ENCODE data around the gene OR52A1. TPM values are rescaled to one million over a fixed set of nuclear protein-coding genes. Genes with fewer than 3 reads are reported as not detected.

OR52A1 gene
- total RNA-seq, 1 experiment from 2014 or later, result not detected

DNA sequence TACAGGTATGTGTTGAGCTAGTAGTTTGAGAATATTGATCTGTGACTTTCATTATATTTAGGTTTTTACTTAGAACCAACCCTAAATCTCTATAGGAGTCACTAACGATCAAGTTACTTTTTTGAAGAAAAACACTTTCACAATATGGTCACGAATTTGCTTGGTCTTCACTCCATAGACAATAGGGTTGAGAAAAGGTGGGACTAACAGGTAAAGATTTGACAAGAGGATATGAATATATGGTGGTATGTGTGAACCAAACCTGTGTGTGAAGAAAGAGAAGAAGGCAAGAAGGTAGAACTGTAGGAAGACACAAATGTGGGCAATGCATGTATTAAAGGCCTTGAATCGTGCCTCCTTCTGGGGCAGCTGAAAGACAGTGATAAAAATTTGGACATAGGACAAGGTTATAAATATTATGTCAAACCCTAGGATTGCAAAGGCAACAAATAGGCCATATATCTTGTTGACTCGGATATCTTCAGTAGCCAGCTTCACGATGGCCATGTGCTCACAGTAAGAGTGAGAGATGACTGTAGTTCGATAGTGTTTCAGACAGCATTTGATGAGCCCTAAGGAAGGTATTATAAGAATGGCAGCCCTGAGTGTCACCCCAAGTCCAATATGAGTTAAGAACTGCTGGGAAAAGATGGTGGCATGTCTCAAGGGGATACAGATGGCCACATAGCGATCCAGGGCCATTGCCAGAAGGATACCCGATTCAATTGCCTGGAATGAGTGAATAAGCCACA, 22.8 kb downstream of the OR52A1 start:
- no peak for DNase-seq (ENCODE audit: low spot score)

DNA sequence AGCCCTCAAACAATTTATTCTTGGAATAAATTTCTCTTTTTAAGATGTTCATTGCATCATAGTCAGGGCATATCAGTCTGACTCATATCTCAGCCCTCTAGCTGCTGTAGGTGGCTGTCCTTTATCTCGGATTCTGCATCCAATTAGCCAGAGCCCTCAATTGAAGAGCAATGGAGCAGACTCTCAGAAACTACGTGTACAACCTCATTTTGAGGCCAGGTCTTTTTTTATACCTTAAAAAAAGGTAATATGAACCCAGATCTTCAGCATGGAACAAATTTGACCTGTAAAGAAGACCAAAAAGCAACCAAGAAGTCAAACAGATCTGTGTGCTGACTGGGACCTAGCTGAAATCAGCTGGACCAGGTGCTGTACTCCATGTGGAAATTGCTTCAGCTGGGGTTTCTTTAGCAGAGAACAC, 25.1 kb downstream of the OR52A1 start:
- DNase-seq (ENCODE audit: low spot score), result peak; percentile 19

DNA sequence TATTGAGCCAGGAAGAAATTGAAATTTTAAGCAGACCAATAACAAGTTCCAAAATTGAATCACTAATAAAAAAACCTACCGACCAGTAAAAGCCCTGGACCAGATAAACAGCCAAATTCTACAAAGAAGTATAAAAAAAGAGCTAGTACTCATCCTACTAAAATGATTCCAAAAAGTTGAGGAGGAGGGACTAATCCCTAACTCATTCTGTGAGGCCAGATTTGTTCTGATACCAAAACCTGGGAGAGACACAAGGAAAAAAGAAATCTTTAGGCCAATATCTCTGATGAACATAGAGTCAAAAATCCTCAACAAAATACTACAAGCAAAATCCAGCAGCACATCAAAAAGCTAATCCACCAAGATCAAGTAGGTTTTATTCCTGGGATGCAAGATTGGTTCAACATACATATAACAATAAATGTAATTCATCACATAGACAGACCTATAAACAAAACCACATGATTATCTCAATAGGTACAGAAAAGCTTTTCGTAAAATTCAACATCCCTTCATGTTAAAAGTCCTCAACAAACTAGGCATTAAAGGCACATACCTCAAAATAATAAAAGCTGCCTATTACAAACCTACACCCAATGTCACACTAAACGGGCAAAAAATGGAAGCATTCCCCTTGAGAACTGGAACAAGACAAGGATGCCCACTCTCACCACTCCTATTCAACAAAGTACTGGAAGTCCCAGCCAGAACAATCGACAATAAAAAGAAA, 29.5 kb downstream of the OR52A1 start:
- no peak for DNase-seq (ENCODE audit: low spot score)

DNA sequence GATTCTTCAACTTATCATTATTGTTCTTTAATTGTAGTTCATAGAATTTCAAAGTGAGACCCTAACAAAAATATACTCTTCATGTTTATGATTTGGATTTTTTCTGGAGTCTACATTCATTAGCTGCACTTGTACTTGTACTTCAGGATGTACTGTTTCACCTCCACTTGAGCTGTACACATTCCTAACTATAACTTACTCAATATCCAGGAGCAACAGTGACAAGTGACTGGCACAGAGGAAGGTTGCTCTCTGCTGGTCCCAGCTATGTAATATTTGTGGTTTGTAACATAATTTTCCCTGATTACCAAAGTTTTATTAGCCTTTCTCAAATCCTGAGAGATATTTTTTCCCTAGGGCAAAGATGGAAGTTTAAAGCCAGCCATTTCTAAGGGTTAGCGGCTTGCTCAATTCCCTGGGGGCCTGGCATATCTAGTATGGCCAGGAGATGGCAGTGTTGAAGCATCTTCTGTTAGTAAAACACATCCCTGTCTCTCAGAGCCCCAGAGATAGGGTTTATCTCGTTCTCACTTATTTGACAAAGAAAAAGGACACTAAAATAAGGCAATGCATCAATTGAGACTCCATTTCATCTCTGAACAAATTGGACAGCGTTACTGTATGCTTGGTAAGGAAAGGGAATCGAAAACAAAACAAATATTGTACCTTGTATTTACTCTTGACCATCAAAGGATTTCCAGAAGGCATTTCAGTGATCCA, 30.6 kb downstream of the OR52A1 start:
- peak; percentile 71 for DNase-seq (ENCODE audit: low spot score)

DNA sequence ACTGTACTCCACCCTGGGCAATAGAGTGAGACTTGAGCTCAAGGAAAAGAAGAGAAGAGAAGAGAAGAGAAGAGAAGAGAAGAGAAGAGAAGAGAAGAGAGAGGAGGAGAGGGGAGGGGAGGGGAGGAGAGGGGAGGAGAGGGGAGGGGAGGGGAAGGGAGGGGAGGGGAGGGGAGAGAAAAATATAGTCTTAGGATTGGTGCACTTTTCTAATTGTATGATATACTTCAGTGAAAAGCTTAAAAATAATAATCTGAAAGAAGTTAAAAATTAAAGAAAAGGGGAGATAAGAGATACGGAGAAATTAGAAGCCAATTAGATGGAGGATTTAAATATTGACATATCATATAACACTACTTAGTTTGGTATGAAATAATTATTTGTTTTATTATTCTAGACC, 35.7 kb downstream of the OR52A1 start:
- DNase-seq (ENCODE audit: low spot score), result no peak

DNA sequence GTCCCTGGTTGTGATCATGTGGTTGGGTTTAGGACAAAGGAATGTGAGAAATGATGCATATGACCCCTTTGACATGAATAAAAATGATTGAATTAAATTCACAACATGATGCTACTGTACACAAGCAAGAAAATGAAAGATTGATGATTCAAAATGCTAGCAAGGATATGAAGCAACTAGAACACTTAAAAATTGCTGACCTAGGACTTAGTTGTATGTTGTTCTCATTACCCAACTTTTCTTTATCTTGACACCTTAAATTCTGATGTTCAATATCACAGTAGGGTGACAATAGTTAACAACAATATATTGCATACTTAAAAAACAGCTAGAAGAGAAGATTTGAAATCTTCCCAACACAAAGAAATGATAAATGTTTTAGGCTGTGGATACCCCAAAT, 37.0 kb downstream of the OR52A1 start:
- DNase-seq (ENCODE audit: low spot score), result no peak

DNA sequence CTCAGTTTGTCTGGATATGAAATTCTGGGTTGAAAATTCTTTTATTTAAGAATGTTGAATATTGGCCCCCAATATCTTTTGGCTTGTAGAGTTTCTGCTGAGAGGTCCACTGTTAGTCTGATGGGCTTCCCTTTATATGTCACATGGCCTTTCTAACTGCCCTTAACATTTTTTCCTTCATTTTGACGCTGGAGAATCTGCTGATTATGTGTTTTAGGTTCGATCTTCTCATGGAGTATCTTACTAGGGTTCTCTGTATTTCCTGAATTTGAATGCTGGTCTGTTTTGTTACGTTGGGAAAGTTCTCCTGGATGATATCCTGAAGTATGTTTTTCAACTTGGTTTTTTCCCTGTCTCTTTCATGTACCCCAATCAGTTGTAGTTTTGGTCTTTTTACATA, 39.2 kb downstream of the OR52A1 start:
- DNase-seq (ENCODE audit: low spot score), result no peak

DNA sequence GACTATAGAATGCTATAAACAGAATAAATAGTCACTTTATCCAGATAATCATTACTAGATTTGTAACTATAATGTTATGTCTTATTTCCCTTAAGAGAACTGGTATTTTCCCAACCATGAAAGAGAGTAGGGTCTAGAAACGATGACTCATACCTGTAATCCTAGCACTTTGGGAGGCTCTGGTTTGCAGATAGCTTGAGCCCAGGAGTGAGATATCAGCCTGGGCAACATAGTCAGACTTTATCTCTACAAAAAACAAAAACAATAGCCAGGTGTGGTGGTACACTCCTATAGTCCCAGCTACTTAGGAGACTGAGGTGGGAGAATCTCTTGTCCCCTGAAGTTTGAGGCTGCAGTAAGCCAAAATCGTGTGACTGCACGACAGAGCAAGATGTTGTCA, 47.3 kb downstream of the OR52A1 start:
- no peak for DNase-seq (ENCODE audit: low spot score)

DNA sequence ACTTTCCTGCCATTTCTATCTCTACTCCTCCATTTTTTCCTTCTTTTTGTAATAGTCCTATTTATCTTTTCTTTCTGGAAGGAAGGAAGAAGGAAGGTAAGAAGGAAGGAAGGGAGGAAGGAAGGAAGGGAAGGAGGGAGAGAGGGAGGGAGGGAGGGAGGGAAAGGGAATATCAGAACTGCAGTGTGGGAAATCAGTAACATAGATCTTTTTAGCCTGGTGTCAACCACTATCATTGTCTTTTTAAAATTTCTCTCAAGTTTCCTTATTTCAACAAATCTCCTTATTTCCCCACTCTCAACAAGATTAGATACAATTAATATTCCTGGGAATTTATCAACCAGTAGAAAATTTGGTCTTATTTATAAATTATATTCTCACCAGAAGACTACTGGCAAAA, 51.5 kb downstream of the OR52A1 start:
- no peak for DNase-seq (ENCODE audit: low spot score)

DNA sequence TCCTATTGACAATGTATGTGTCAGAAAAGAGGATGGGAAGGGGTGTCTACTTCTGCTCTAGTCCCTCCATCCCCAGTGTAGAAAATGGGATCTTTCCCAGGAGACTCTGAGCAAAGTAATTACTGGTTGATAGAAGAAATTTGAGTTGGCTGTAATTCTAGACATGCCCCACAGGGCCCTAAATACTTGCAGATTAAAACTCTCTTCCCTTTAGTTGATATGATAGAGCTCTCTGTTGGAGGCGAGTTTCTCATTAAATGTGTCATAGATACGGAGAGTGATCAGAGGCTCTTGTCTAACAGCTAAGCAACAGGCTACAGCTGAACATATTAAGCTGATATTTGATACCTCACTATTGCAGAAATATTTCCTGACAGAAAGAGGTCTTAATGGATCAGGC, 52.3 kb downstream of the OR52A1 start:
- DNase-seq (ENCODE audit: low spot score), result no peak

DNA sequence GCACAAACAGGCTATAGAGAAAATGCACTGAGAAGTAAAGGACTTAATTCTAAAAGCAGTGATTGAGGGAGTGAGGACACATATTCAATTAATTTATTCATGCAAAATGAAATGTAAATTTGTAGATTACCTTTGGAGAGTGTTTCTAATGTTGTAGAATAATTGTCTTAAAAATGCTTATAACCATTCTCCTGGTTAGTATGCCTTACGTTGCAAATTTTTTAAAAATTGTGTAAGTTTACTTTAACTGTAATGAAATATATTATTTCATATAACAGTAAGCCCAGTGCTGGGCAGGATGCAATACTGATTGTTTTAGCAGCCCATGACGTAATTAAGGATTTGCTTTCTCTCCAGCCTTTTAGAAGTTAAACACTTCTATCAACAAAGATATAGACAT, 58.5 kb downstream of the OR52A1 start:
- no peak for DNase-seq (ENCODE audit: low spot score)

Other genes with a start within 250 kb of the OR52A1 start
- gene OR51G2, start 235.4 kb downstream of the OR52A1 start, total RNA-seq (2014; rRNA removed; shearing (Covaris generic)), result 0.50 TPM in 1 of 2 replicates, not detected in the other
- not detected in 2 replicates for gene OR51G1, start 230.4 kb downstream of the OR52A1 start, total RNA-seq (2014; rRNA removed; shearing (Covaris generic))
- not detected in 2 replicates for gene OR51A4, start 207.2 kb downstream of the OR52A1 start, total RNA-seq (2014; rRNA removed; shearing (Covaris generic))
- not detected in 2 replicates for gene OR51A2, start 199.0 kb downstream of the OR52A1 start, total RNA-seq (2014; rRNA removed; shearing (Covaris generic))
- gene OR51L1, start 159.9 kb downstream of the OR52A1 start, total RNA-seq (2014; rRNA removed; shearing (Covaris generic)), result not detected in 2 replicates
- not detected in 2 replicates for gene OR52J3, start 108.2 kb downstream of the OR52A1 start, total RNA-seq (2014; rRNA removed; shearing (Covaris generic))
- not detected in 2 replicates for gene OR52E2, start 95.1 kb downstream of the OR52A1 start, total RNA-seq (2014; rRNA removed; shearing (Covaris generic))
- not detected in 2 replicates for gene OR52E1, start 85.2 kb downstream of the OR52A1 start, total RNA-seq (2014; rRNA removed; shearing (Covaris generic))
- not detected in 2 replicates for gene OR52A5, start 16.4 kb downstream of the OR52A1 start, total RNA-seq (2014; rRNA removed; shearing (Covaris generic))
- gene OR51V1, start 45.9 kb upstream of the OR52A1 start, total RNA-seq (2014; rRNA removed; shearing (Covaris generic)), result not detected in 2 replicates
- gene HBB, start 72.3 kb upstream of the OR52A1 start, total RNA-seq (2014; rRNA removed; shearing (Covaris generic)), result not detected in 2 replicates
- gene HBD, start 79.7 kb upstream of the OR52A1 start, total RNA-seq (2014; rRNA removed; shearing (Covaris generic)), result not detected in 2 replicates
- gene HBG1, start 95.1 kb upstream of the OR52A1 start, total RNA-seq (2014; rRNA removed; shearing (Covaris generic)), result not detected in 2 replicates
- gene HBG2, start 100.0 kb upstream of the OR52A1 start, total RNA-seq (2014; rRNA removed; shearing (Covaris generic)), result 1.1 and 1.6 TPM in 2 replicates
- gene HBE1, start 115.2 kb upstream of the OR52A1 start, total RNA-seq (2014; rRNA removed; shearing (Covaris generic)), result 25.6 and 49.9 TPM in 2 replicates
- gene OR51B4, start 147.2 kb upstream of the OR52A1 start, total RNA-seq (2014; rRNA removed; shearing (Covaris generic)), result 11.3 and 12.8 TPM in 2 replicates
- gene OR51B2, start 169.5 kb upstream of the OR52A1 start, total RNA-seq (2014; rRNA removed; shearing (Covaris generic)), result 0.29 and 1.5 TPM in 2 replicates
- 17.4 and 17.7 TPM in 2 replicates for gene OR51B5, start 188.8 kb upstream of the OR52A1 start, total RNA-seq (2014; rRNA removed; shearing (Covaris generic))
- not detected in 2 replicates for gene OR51B6, start 196.8 kb upstream of the OR52A1 start, total RNA-seq (2014; rRNA removed; shearing (Covaris generic))
- not detected in 2 replicates for gene OR51M1, start 229.1 kb upstream of the OR52A1 start, total RNA-seq (2014; rRNA removed; shearing (Covaris generic))